ENCODE data around the gene PDIK1L.

DNA sequence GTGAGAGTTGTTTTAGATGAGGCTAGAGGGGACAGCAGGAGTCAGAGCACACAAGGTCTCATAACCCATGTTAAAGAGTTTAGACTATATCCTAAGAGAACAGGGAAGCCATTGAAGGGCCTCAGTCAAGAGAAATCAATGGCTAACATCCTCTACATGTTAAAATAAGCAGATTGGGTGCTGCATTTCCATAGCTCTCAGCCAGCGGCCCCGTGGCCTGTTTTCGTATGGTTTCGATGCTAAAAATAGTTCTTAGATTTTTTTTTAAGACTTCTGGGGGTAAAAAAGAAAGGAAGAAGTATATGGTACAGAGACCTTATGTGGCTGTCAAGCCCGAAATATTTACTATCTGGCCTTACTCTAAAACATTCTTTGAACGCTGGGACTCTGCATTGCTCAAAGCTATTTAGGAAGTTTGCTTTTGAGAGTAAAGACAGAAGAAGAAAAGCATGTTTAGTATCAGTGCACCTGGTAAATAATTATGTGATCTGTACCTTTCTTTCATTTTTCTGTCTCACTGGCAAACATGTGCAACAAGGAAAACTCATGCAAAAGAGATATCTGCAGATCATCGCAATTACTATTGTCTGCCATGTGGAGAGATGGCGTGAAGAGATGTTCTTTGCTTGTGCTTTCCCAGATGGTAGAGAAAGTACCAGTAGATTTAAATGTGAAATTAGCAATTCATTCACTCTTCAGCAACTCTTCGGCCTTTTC lies 8.4 kb downstream of the PDIK1L start:
- TF ChIP-seq CTCF (IDR thresholded peaks at IDR 0.05; ENCODE audit: poor library complexity) (no peak), EZH2 (IDR thresholded peaks at IDR 0.05; ENCODE audit: borderline replicate concordance) (no peak)
